Activated CD4-positive, alpha-beta T cell treated with anti-CD3 and anti-CD28 coated beads, Interleukin-2, amount 10 ng/mL, durations not matched to agents 7 days and 5 days (primary cell): Measurements from ENCODE around the gene AMFR. TPM values are rescaled to one million over a fixed set of nuclear protein-coding genes. Genes with fewer than 3 reads are reported as not detected.

ENCODE experiments used
- CTCF ChIA-PET: fragments of 350-600 bp; sonication (Branson Sonifier 250); formaldehyde crosslinking; loops from one replicate; lab custom pipeline; 2021; ENCODE audit warnings: antibody characterized with exemption; lab: Charles Lee
- POLR2A ChIA-PET: fragments of 350-600 bp; sonication (Branson Sonifier 250); formaldehyde crosslinking; loops from one replicate; lab custom pipeline; 2021; ENCODE audit warnings: antibody characterized with exemption; lab: Charles Lee
- DNase-seq: peaks from one replicate; pipeline ENCODE4 v3.0.0-alpha.2; 2020
- H3K27ac Mint-ChIP-seq: one replicate; pipeline ENCODE4 v1.8.0; 2021; ENCODE audit warnings: mild to moderate bottlenecking, moderate library complexity, mixed read lengths
- H3K27me3 Mint-ChIP-seq: one replicate; pipeline ENCODE4 v1.8.0; 2021; ENCODE audit warnings: mixed read lengths
- H3K36me3 Mint-ChIP-seq: one replicate; pipeline ENCODE4 v1.8.0; 2021; ENCODE audit warnings: low read depth, mixed read lengths
- H3K4me1 Mint-ChIP-seq: one replicate; pipeline ENCODE4 v1.8.0; 2021; ENCODE audit warnings: mixed read lengths
- H3K4me3 Mint-ChIP-seq: one replicate; pipeline ENCODE4 v1.8.0; 2021; ENCODE audit warnings: mild to moderate bottlenecking, moderate library complexity, mixed read lengths
- H3K9me3 Mint-ChIP-seq: one replicate; pipeline ENCODE4 v1.8.0; 2021; ENCODE audit warnings: mixed read lengths
- total RNA-seq, 2 experiments: library from RNA; stranded (reverse); gene quantifications; one replicate each; pipeline ENCODE4 v1.2.3, GENCODE V29; 2021

AMFR gene
- total RNA-seq, 2 experiments from 2014 or later, result 52.5 to 58.5 TPM

GRCh38 chr16:56450275-56450985 is 25.1 kb upstream of the AMFR start:
- Mint-ChIP-seq H3K4me3 (peak overlapping the region; percentile 93), H3K27me3 (no peaks in the 10 kb centered on the region), H3K27ac (peak overlapping the region; percentile 95), H3K9me3 (no peaks in the 10 kb centered on the region), H3K4me1 (peaks cover 54% of the 10 kb centered on the region), H3K36me3 (peaks cover 45% of the 10 kb centered on the region)
- no peak for DNase-seq
- ChIA-PET CTCF (interaction anchor here (1.4 kb wide), 1 partner anchor 16 kb away, joined by 4 read pairs; no protein-coding TSS in a partner anchor), POLR2A (interaction anchor here (0.6 kb wide), 1 partner anchor 71 kb away, joined by 3 read pairs; no protein-coding TSS in a partner anchor)

DNA sequence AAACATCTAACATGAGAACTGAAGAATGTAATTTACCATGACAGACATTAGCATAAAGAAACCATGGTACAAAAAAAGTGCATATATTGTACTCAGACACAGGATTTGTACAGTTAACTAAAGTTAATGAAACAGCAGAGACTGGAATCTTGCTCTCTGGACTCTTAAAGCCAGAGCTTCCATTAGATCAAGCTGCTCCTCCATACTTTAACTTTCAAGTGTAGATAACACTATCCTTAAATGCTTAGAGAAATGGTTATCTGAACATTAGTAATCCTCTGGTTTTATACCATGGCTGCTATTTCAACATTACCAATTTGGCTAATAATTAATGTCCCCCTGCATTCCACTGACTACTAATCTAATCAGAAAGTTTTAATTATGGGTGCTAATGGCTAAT is 22.7 kb upstream of the AMFR start:
- Mint-ChIP-seq H3K4me3 (no peak overlapping the region), H3K27me3 (no peaks in the 10 kb centered on the region), H3K36me3 (peaks cover 39% of the 10 kb centered on the region), H3K27ac (no peak overlapping the region), H3K4me1 (peaks cover 56% of the 10 kb centered on the region), H3K9me3 (no peaks in the 10 kb centered on the region)
- POLR2A ChIA-PET, result no interaction called here
- DNase-seq, result no peak
- CTCF ChIA-PET, result interaction anchor here (1.0 kb wide), 1 partner anchor 21 kb away, joined by 3 read pairs; no protein-coding TSS in a partner anchor

DNA sequence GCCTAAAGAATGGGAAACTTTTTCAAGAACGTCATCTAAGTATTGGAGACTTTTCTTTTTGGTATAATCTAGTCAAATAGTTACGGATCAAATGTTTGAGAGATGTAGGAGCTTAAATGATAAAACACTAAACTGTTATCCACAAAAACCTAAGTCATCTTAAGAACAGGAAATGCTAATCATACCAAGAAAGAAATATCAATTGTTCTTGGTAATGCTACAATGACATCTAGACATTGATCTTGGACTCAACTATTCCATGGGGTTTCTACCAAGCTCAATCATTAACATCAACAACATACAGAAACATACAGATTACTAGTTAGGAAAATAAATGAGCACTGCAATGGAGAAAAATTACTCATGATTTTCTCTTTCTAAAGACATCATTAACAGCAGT is 21.9 kb upstream of the AMFR start:
- peaks cover 42% of the 10 kb centered on the region for H3K36me3 Mint-ChIP-seq
- peaks cover 49% of the 10 kb centered on the region for H3K4me1 Mint-ChIP-seq
- H3K4me3 Mint-ChIP-seq, result no peak overlapping the region
- H3K27me3 Mint-ChIP-seq, result no peaks in the 10 kb centered on the region
- ChIA-PET POLR2A (no interaction called here), CTCF (interaction anchor here (1.0 kb wide), 1 partner anchor 21 kb away, joined by 3 read pairs; no protein-coding TSS in a partner anchor)
- no peaks in the 10 kb centered on the region for H3K9me3 Mint-ChIP-seq
- no peak for DNase-seq
- H3K27ac Mint-ChIP-seq, result no peak overlapping the region

GRCh38 chr16:56438038-56438437 is 12.7 kb upstream of the AMFR start:
- Mint-ChIP-seq H3K4me3 (no peak overlapping the region), H3K36me3 (peaks cover 58% of the 10 kb centered on the region), H3K4me1 (peaks cover 5% of the 10 kb centered on the region), H3K27ac (no peak overlapping the region), H3K9me3 (no peaks in the 10 kb centered on the region), H3K27me3 (no peaks in the 10 kb centered on the region)
- POLR2A ChIA-PET, result no interaction called here
- CTCF ChIA-PET, result interaction anchor here (1.5 kb wide), 1 partner anchor 11 kb away, joined by 6 read pairs; no protein-coding TSS in a partner anchor
- DNase-seq, result no peak

DNA sequence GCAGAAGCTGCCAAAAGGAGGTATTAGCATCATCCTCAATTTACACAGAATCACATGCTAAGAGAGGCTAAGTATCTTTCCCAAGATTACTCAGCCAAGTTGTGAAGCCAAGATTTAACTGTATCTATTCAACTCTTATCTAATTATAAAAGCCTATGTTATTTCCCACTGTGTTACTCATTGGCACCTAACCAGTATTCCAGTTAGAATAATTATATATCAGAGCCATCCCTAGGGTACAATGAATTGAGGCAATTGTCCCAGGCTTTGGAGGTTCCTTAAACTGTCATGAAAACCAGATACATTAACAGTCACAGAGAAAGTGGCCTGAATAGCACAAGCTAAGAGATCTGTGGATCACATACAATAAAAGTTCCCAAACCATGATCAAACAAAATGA is 10.9 kb upstream of the AMFR start:
- no peak for DNase-seq
- CTCF ChIA-PET, result no interaction called here
- H3K9me3 Mint-ChIP-seq, result no peaks in the 10 kb centered on the region
- POLR2A ChIA-PET, result no interaction called here
- peaks cover 56% of the 10 kb centered on the region for H3K36me3 Mint-ChIP-seq
- H3K27me3 Mint-ChIP-seq, result no peaks in the 10 kb centered on the region
- H3K4me3 Mint-ChIP-seq, result no peak overlapping the region
- H3K4me1 Mint-ChIP-seq, result peaks cover 5% of the 10 kb centered on the region
- H3K27ac Mint-ChIP-seq, result no peak overlapping the region

DNA sequence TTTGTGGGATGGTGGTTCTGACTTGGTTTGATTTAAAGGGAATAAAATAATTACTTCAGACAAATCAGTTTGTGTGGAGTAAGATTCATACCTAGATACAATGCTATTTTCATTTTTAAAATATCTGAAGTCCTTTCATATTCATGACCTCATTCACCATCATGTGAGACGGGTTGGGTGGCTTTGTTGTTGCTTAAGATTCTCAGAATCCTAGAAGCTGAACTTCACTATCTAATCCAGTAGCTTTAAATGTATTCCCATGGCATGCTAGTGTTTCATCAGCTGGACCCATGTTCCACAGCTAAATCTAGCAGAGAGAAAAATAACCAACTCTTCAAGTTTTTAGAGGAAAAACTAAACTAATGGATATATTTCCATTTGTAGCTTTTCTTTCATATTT is 2.7 kb upstream of the AMFR start:
- DNase-seq, result no peak
- CTCF ChIA-PET, result interaction anchor here (0.7 to 1.9 kb wide), 2 partner anchors 10 to 112 kb away, joined by 3 to 6 read pairs; no protein-coding TSS in a partner anchor
- H3K4me3 Mint-ChIP-seq, result no peak overlapping the region
- no peaks in the 10 kb centered on the region for H3K27me3 Mint-ChIP-seq
- POLR2A ChIA-PET, result no interaction called here
- H3K4me1 Mint-ChIP-seq, result peaks cover 30% of the 10 kb centered on the region
- H3K27ac Mint-ChIP-seq, result no peak overlapping the region
- no peaks in the 10 kb centered on the region for H3K9me3 Mint-ChIP-seq
- peaks cover 24% of the 10 kb centered on the region for H3K36me3 Mint-ChIP-seq

GRCh38 chr16:56426585-56426984 is 1.2 kb upstream of the AMFR start:
- Mint-ChIP-seq H3K27me3 (no peaks in the 10 kb centered on the region), H3K27ac (no peak overlapping the region), H3K9me3 (no peaks in the 10 kb centered on the region), H3K4me1 (peaks cover 43% of the 10 kb centered on the region), H3K36me3 (peaks cover 13% of the 10 kb centered on the region), H3K4me3 (peak overlapping the region; percentile 66)
- ChIA-PET POLR2A (no interaction called here), CTCF (interaction anchor here (0.6 to 1.9 kb wide), 3 partner anchors 11 to 249 kb away, joined by 3 to 6 read pairs (median 3); no protein-coding TSS in a partner anchor)
- DNase-seq, result no peak

- Mint-ChIP-seq H3K36me3 (peaks cover 7% of the 10 kb centered on the region), H3K9me3 (no peaks in the 10 kb centered on the region), H3K4me3 (peak overlapping the region; percentile 92), H3K27ac (peak overlapping the region; percentile 87), H3K4me1 (peaks cover 52% of the 10 kb centered on the region), H3K27me3 (no peaks in the 10 kb centered on the region)
- DNase-seq, result peak; percentile 28
- ChIA-PET POLR2A (interaction anchor here (0.6 kb wide), 1 partner anchor 80 kb away, joined by 3 read pairs; no protein-coding TSS in a partner anchor), CTCF (no interaction called here)
Measured at GRCh38 chr16:56424791-56425438, 430 bp downstream of the AMFR start.

DNA sequence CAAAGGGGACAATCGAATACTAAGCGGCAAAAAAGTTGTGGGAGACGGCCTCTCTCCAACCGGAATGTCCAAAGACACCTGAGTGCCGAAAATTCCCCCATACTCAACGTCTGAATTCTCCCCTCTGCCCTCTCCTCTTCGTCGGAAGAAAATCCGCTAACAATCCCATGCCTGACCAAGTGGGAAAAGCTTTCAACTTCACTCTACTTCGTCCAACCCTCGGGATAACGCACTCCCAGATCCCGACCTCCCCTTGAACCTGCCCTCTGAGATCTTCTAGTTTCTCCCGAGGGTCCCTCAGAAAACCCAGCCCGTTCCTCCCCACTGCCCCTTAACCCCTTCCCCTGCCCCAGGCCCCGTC is 961 bp downstream of the AMFR start:
- Mint-ChIP-seq H3K36me3 (peaks cover 6% of the 10 kb centered on the region), H3K9me3 (no peaks in the 10 kb centered on the region), H3K4me1 (peaks cover 52% of the 10 kb centered on the region), H3K4me3 (peak overlapping the region; percentile 92), H3K27ac (peak overlapping the region; percentile 87), H3K27me3 (no peaks in the 10 kb centered on the region)
- CTCF ChIA-PET, result no interaction called here
- DNase-seq, result no peak
- POLR2A ChIA-PET, result interaction anchor here (0.6 kb wide), 1 partner anchor 79 kb away, joined by 3 read pairs; no protein-coding TSS in a partner anchor

GRCh38 chr16:56423584-56424403 is 1.6 kb downstream of the AMFR start:
- H3K4me1 Mint-ChIP-seq, result peaks cover 50% of the 10 kb centered on the region

GRCh38 chr16:56422896-56423441 is 2.4 kb downstream of the AMFR start:
- no peak overlapping the region for H3K27ac Mint-ChIP-seq
- H3K36me3 Mint-ChIP-seq, result peaks cover 8% of the 10 kb centered on the region
- no peaks in the 10 kb centered on the region for H3K9me3 Mint-ChIP-seq
- peaks cover 44% of the 10 kb centered on the region for H3K4me1 Mint-ChIP-seq
- POLR2A ChIA-PET, result no interaction called here
- H3K4me3 Mint-ChIP-seq, result peak overlapping the region; percentile 7
- CTCF ChIA-PET, result no interaction called here
- H3K27me3 Mint-ChIP-seq, result no peaks in the 10 kb centered on the region
- DNase-seq, result no peak

More at GRCh38 chr16:56423584-56424403, 1.6 kb downstream of the AMFR start:
- ChIA-PET CTCF (no interaction called here), POLR2A (no interaction called here)
- Mint-ChIP-seq H3K4me3 (peak overlapping the region; percentile 92), H3K27me3 (no peaks in the 10 kb centered on the region), H3K36me3 (peaks cover 6% of the 10 kb centered on the region), H3K27ac (peak overlapping the region; percentile 87), H3K9me3 (no peaks in the 10 kb centered on the region)
- peak; percentile 20 for DNase-seq

- Mint-ChIP-seq H3K36me3 (peaks cover 8% of the 10 kb centered on the region), H3K9me3 (no peaks in the 10 kb centered on the region), H3K4me1 (peaks cover 42% of the 10 kb centered on the region), H3K27ac (no peak overlapping the region), H3K27me3 (no peaks in the 10 kb centered on the region), H3K4me3 (no peak overlapping the region)
- no peak for DNase-seq
- ChIA-PET POLR2A (no interaction called here), CTCF (interaction anchor here (0.5 kb wide), 1 partner anchor 1105 kb away, joined by 4 read pairs; no protein-coding TSS in a partner anchor)
Measured at GRCh38 chr16:56421976-56422669, 3.2 kb downstream of the AMFR start.
